ENCODE results near the gene CLRN2.

CLRN2 gene

GRCh38 chr4:17480210-17480927 lies 34.6 kb upstream of the CLRN2 start:
- Histone ChIP-seq H3K4me3 (replicated peaks; ENCODE audit: insufficient read depth, low read length) (no peak overlapping the region), H3K27ac (replicated peaks) (no peak overlapping the region), H3K27me3 (ENCODE audit: insufficient read depth, poor library complexity, severe bottlenecking) (no peaks in the 10 kb centered on the region)
- TF ChIP-seq GABPA (IDR thresholded peaks at IDR 0.05; ENCODE audit: low read depth): no peak
- no peak for DNase-seq (ENCODE audit: low read depth in 1 of 2, low spot score in 1 of 2)

GRCh38 chr4:17480955-17481354 lies 34.0 kb upstream of the CLRN2 start:
- DNase-seq (ENCODE audit: low read depth in 1 of 2, low spot score in 1 of 2): no peak
- TF ChIP-seq GABPA (IDR thresholded peaks at IDR 0.05; ENCODE audit: low read depth) (no peak), SPI1 (IDR thresholded peaks at IDR 0.05; ENCODE audit: borderline replicate concordance, low read depth) (no peak), CTCF (IDR thresholded peaks at IDR 0.05; ENCODE audit: insufficient read depth, low read length) (no peak), POLR2AphosphoS5 (IDR thresholded peaks at IDR 0.05; ENCODE audit: low read depth) (no peak)
- TF ChIP-seq, protein P1, sequence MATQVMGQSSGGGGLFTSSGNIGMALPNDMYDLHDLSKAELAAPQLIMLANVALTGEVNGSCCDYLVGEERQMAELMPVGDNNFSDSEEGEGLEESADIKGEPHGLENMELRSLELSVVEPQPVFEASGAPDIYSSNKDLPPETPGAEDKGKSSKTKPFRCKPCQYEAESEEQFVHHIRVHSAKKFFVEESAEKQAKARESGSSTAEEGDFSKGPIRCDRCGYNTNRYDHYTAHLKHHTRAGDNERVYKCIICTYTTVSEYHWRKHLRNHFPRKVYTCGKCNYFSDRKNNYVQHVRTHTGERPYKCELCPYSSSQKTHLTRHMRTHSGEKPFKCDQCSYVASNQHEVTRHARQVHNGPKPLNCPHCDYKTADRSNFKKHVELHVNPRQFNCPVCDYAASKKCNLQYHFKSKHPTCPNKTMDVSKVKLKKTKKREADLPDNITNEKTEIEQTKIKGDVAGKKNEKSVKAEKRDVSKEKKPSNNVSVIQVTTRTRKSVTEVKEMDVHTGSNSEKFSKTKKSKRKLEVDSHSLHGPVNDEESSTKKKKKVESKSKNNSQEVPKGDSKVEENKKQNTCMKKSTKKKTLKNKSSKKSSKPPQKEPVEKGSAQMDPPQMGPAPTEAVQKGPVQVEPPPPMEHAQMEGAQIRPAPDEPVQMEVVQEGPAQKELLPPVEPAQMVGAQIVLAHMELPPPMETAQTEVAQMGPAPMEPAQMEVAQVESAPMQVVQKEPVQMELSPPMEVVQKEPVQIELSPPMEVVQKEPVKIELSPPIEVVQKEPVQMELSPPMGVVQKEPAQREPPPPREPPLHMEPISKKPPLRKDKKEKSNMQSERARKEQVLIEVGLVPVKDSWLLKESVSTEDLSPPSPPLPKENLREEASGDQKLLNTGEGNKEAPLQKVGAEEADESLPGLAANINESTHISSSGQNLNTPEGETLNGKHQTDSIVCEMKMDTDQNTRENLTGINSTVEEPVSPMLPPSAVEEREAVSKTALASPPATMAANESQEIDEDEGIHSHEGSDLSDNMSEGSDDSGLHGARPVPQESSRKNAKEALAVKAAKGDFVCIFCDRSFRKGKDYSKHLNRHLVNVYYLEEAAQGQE (IDR thresholded peaks at IDR 0.05; ENCODE audit: insufficient replicate concordance, low read depth): no peak
- Histone ChIP-seq H3K27ac (replicated peaks) (no peak overlapping the region), H3K27me3 (ENCODE audit: insufficient read depth, poor library complexity, severe bottlenecking) (no peaks in the 10 kb centered on the region), H3K4me3 (replicated peaks; ENCODE audit: insufficient read depth, low read length) (no peak overlapping the region)

DNA sequence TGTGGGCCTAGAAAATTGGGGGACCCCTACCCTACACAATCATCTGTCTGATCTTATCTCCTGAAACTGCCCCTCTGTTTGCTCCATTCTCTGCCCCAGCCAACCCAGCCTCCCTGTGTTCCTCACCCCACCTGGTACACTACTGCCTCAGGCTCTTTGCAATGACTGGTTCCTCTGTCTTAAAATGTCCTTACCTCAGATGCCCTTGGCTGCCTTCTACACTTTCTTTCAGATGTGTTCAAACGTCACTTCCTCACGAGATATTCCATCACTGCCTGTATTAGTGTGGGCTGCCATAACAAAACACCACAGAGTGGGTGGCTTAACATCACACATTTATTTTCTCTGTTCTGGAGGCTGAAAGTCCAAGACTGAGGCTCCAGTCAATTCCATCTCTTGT lies 32.2 kb upstream of the CLRN2 start:
- Histone ChIP-seq H3K27ac (replicated peaks) (no peak overlapping the region), H3K4me3 (replicated peaks; ENCODE audit: insufficient read depth, low read length) (no peak overlapping the region), H3K27me3 (ENCODE audit: insufficient read depth, poor library complexity, severe bottlenecking) (no peaks in the 10 kb centered on the region)
- TF ChIP-seq SPI1 (IDR thresholded peaks at IDR 0.05; ENCODE audit: borderline replicate concordance, low read depth) (no peak), POLR2AphosphoS5 (IDR thresholded peaks at IDR 0.05; ENCODE audit: low read depth) (no peak), CTCF (IDR thresholded peaks at IDR 0.05; ENCODE audit: insufficient read depth, low read length) (no peak), GABPA (IDR thresholded peaks at IDR 0.05; ENCODE audit: low read depth) (no peak)
- TF ChIP-seq, protein P1 (IDR thresholded peaks at IDR 0.05; ENCODE audit: insufficient replicate concordance, low read depth): no peak
- no peak for DNase-seq (ENCODE audit: low read depth in 1 of 2, low spot score in 1 of 2)

DNA sequence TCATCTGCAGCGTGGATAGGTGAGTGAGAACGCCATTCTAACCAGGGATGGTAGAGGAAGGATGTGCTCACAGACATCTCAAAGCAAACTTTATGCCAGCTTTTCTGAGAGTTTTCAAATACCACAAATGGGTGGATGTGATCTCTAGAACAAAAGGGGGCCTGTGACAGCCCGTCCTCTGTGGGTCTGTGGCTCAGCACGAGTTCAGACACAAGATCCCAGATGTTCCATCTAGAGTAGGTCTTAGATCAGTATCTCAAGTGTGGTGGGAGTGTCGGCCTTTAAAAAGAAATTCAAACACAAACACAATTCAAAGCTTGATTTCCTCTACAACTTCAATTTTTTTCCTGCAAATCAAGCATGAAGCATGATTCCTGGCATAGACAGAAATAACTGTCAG lies 25.8 kb upstream of the CLRN2 start:
- no peak overlapping the region for H3K4me3 ChIP-seq (replicated peaks; ENCODE audit: insufficient read depth, low read length)
- DNase-seq (ENCODE audit: low read depth in 1 of 2, low spot score in 1 of 2): no peak

More for the DNA sequence above, 25.8 kb upstream of the CLRN2 start:
- no peak overlapping the region for H3K27ac ChIP-seq (replicated peaks)
- no peaks in the 10 kb centered on the region for H3K27me3 ChIP-seq (ENCODE audit: insufficient read depth, poor library complexity, severe bottlenecking)
- TF ChIP-seq, protein P1 (IDR thresholded peaks at IDR 0.05; ENCODE audit: insufficient replicate concordance, low read depth): no peak
- TF ChIP-seq GABPA (IDR thresholded peaks at IDR 0.05; ENCODE audit: low read depth) (no peak), POLR2AphosphoS5 (IDR thresholded peaks at IDR 0.05; ENCODE audit: low read depth) (no peak), SPI1 (IDR thresholded peaks at IDR 0.05; ENCODE audit: borderline replicate concordance, low read depth) (no peak), CTCF (IDR thresholded peaks at IDR 0.05; ENCODE audit: insufficient read depth, low read length) (no peak)

Measured in HL-60 (cell line).